ENCODE data around the gene UNCX.

- TF ChIP-seq CTCF (IDR thresholded peaks at IDR 0.05) (no peak), EP300 (IDR thresholded peaks at IDR 0.05) (no peak)
Observed at GRCh38 chr7:1243290-1243963, 10.8 kb downstream of the UNCX start.
